A204.1 (cell line): ENCODE measurements around the gene CHEK1.
"Not testable (repeated sequence)": the region's sequence is repeated elsewhere in the genome, so short reads cannot be mapped to it uniquely, and the experiment has no call there.

ENCODE experiments used
- FAIRE-seq: peaks from 2 replicates; lab custom pipeline; 2012; peaks lifted over from hg19 to GRCh38; lab: Jason Lieb, UNC

CHEK1 gene

DNA sequence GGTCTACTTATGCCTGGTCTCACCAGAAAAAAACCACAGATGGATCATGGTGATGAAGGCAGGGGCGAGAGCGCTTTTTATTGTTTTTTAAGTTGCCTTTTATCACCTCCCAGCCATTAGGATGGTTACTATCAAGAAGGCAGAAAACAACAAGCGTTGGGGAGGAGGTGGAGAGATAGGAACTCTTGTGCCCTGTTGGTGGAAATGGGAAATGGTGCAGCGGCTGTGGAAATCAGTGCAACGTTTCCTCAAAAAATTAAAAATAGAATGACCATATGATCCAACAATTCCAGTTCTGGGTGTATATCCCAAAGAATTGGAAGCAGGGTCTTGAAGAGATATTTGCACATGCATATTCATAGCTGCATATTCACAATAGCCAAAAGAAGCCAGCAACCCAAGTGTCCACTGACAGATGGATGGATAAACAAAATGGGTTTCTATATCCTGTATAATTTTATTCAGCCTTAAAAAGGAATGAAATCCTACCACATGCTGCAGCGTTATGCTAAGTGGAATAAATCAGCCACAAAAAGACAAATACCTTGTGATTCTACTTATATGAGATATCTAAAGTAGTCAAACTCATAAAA is 76.2 kb downstream of the CHEK1 start:
- no peak for FAIRE-seq

DNA sequence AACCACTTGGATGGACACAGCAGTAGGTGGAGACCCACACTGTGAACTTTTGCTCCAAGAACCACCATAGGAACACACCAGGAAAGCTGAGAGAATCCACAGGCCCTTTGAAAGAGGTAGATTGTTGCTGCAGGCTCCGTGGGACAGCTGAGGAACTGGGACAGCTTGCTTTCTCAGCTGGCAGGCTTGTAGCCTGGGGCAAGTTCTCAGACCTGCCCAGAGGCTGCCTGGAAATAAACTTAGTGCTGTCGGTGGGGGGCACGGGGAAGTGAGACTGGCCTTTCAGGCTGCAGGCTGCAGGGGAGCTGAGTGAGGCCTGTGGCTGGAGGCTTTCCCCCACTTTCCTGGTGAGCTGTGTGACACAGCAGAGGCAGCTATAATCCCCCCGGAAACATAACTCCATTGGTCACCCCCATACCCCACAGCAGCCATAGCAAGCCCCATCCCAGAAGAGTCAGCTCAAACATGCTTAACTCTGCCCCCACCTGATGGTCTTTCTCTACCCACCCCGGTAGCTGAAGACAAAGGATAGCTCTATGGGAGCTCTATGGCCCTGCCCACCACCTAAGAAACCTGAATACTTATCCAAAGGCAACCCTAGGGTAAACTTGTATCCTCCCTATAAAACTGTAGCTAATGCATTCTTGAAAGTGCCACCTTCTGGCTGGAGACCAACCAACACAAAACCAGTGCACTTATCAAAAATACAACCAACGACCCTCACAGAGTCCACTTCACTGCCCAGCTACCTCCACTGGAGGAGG is 77.1 kb downstream of the CHEK1 start:
- no peak for FAIRE-seq

DNA sequence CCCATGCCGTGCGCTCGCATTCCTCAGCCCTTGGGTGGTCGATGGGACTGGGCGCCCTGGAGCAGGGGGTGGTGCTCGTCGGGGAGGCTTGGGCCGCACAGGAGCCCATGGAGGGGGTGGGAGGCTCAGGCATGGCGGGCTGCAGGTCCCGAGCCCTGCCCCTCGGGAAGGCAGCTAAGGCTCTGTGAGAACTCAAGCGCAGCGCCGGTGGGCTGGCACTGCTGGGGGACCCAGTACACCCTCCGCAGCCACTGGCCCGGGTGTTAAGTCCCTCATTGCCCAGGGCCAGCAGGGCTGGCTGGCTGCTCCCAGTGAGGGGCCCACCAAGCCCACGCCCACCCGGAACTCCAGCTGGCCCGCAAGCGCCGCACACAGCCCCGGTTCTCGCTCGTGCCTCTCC is 79.7 kb downstream of the CHEK1 start:
- not testable (repeated sequence) for FAIRE-seq

- FAIRE-seq = no peak
These were observed 95.8 kb downstream of the CHEK1 start for GRCh38 chr11:125720781-125721180.

GRCh38 chr11:125724125-125724524 is 99.2 kb downstream of the CHEK1 start:
- no peak for FAIRE-seq
